ENCODE results near the gene DDN. TPM values are rescaled to one million over a fixed set of nuclear protein-coding genes. Genes with fewer than 3 reads are reported as not detected.

DDN gene
- total RNA-seq, 2 experiments from 2014 or later: 0.39 to 0.42 TPM

- POLR2A ChIA-PET: no interaction called here
- CTCF ChIA-PET: interaction anchor here (1.3 to 2.8 kb wide), 2 partner anchors 10 to 22 kb away, joined by 3 to 20 read pairs; no protein-coding TSS in a partner anchor
- Mint-ChIP-seq H3K4me3 (no peak overlapping the region), H3K27me3 (ENCODE audit: low read depth) (no peaks in the 10 kb centered on the region), H3K9me3 (ENCODE audit: insufficient read depth) (no peaks in the 10 kb centered on the region), H3K4me1 (ENCODE audit: low read depth) (no peaks in the 10 kb centered on the region), H3K36me3 (ENCODE audit: low read depth) (peaks cover 28% of the 10 kb centered on the region), H3K27ac (no peak overlapping the region)
- no peak for DNase-seq
- no peak for ATAC-seq
These were observed 11.0 kb upstream of the DDN start for GRCh38 chr12:49010092-49010668.

- ChIA-PET CTCF (interaction anchor here (1.8 to 2.8 kb wide), 2 partner anchors 12 to 21 kb away, joined by 6 to 20 read pairs; no protein-coding TSS in a partner anchor), POLR2A (no interaction called here)
- peaks cover 34% of the 10 kb centered on the region for H3K36me3 Mint-ChIP-seq (ENCODE audit: low read depth)
- no peaks in the 10 kb centered on the region for H3K27me3 Mint-ChIP-seq (ENCODE audit: low read depth)
- H3K9me3 Mint-ChIP-seq (ENCODE audit: insufficient read depth): no peaks in the 10 kb centered on the region
- H3K27ac Mint-ChIP-seq: no peak overlapping the region
- DNase-seq (no peak), ATAC-seq (no peak)
- no peaks in the 10 kb centered on the region for H3K4me1 Mint-ChIP-seq (ENCODE audit: low read depth)
- no peak overlapping the region for H3K4me3 Mint-ChIP-seq
These were observed 9.8 kb upstream of the DDN start for GRCh38 chr12:49008943-49009342.

- CTCF ChIA-PET: interaction anchor here (0.9 to 6.6 kb wide), 15 partner anchors 12 to 147 kb away, joined by 3 to 106 read pairs (median 7); partner anchors contain the start of genes ARF3, PRKAG1 and WNT1
- Mint-ChIP-seq H3K27ac (no peak overlapping the region), H3K27me3 (ENCODE audit: low read depth) (peaks cover 30% of the 10 kb centered on the region), H3K4me3 (no peak overlapping the region), H3K4me1 (ENCODE audit: low read depth) (peaks cover 35% of the 10 kb centered on the region), H3K36me3 (ENCODE audit: low read depth) (peaks cover 40% of the 10 kb centered on the region), H3K9me3 (ENCODE audit: insufficient read depth) (no peaks in the 10 kb centered on the region)
- ATAC-seq: no peak
- POLR2A ChIA-PET: interaction anchor here (0.8 to 2.1 kb wide), 4 partner anchors 18 to 75 kb away, joined by 3 to 6 read pairs (median 4); partner anchors contain the start of genes ARF3, FKBP11 and PRKAG1
- no peak for DNase-seq
These were observed 1.2 kb upstream of the DDN start for GRCh38 chr12:49000346-49000745.

- peaks cover 31% of the 10 kb centered on the region for H3K36me3 Mint-ChIP-seq (ENCODE audit: low read depth)
- peaks cover 39% of the 10 kb centered on the region for H3K4me1 Mint-ChIP-seq (ENCODE audit: low read depth)
- no peaks in the 10 kb centered on the region for H3K9me3 Mint-ChIP-seq (ENCODE audit: insufficient read depth)
- POLR2A ChIA-PET: interaction anchor here (0.6 to 1.4 kb wide), 3 partner anchors 42 to 133 kb away, joined by 3 to 4 read pairs (median 3); partner anchors contain the start of genes ARF3 and TUBA1B
- DNase-seq (no peak), ATAC-seq (peak; percentile 18)
- CTCF ChIA-PET: interaction anchor here (1.3 to 6.6 kb wide), 14 partner anchors 10 to 145 kb away, joined by 3 to 106 read pairs (median 10); partner anchors contain the start of genes ARF3, PRKAG1, WNT1 and WNT10B
- peak overlapping the region; percentile 59 for H3K4me3 Mint-ChIP-seq
- H3K27me3 Mint-ChIP-seq (ENCODE audit: low read depth): peaks cover 43% of the 10 kb centered on the region
- H3K27ac Mint-ChIP-seq: no peak overlapping the region
These were observed 450 bp downstream of the DDN start for GRCh38 chr12:48998497-48999353.

GRCh38 chr12:48997719-48998496 lies 1.3 kb downstream of the DDN start:
- Mint-ChIP-seq H3K9me3 (ENCODE audit: insufficient read depth) (no peaks in the 10 kb centered on the region), H3K36me3 (ENCODE audit: low read depth) (peaks cover 24% of the 10 kb centered on the region), H3K27ac (no peak overlapping the region), H3K27me3 (ENCODE audit: low read depth) (peaks cover 48% of the 10 kb centered on the region), H3K4me3 (peak overlapping the region; percentile 38), H3K4me1 (ENCODE audit: low read depth) (peaks cover 39% of the 10 kb centered on the region)
- DNase-seq: no peak
- ATAC-seq: peak; percentile 27
- POLR2A ChIA-PET: interaction anchor here (0.6 to 1.5 kb wide), 5 partner anchors 10 to 134 kb away, joined by 3 to 7 read pairs (median 4); partner anchors contain the start of gene TUBA1B
- CTCF ChIA-PET: interaction anchor here (1.0 to 6.6 kb wide), 24 partner anchors 9 to 148 kb away, joined by 3 to 106 read pairs (median 6); partner anchors contain the start of genes ARF3, FKBP11, PRKAG1 and WNT1

- CTCF ChIA-PET: interaction anchor here (0.6 to 6.6 kb wide), 46 partner anchors 8 to 182 kb away, joined by 3 to 106 read pairs (median 4); partner anchors contain the start of genes ARF3, FKBP11, PRKAG1 and RND1
- Mint-ChIP-seq H3K27me3 (ENCODE audit: low read depth) (peaks cover 53% of the 10 kb centered on the region), H3K4me3 (peak overlapping the region; percentile 38)
These were observed 2.1 kb downstream of the DDN start for GRCh38 chr12:48996794-48997718.

GRCh38 chr12:48995086-48995879 lies 3.9 kb downstream of the DDN start:
- Mint-ChIP-seq H3K36me3 (ENCODE audit: low read depth) (peaks cover 5% of the 10 kb centered on the region), H3K9me3 (ENCODE audit: insufficient read depth) (no peaks in the 10 kb centered on the region), H3K4me1 (ENCODE audit: low read depth) (peaks cover 37% of the 10 kb centered on the region), H3K4me3 (no peak overlapping the region), H3K27ac (no peak overlapping the region), H3K27me3 (ENCODE audit: low read depth) (peaks cover 58% of the 10 kb centered on the region)
- CTCF ChIA-PET: interaction anchor here (0.8 to 3.7 kb wide), 14 partner anchors 9 to 143 kb away, joined by 3 to 46 read pairs (median 4); partner anchors contain the start of genes DDX23, FKBP11, WNT1 and WNT10B
- POLR2A ChIA-PET: no interaction called here
- peak; percentile 43 for ATAC-seq
- DNase-seq: peak; percentile 64

More at GRCh38 chr12:48996794-48997718, 2.1 kb downstream of the DDN start:
- Mint-ChIP-seq H3K9me3 (ENCODE audit: insufficient read depth) (no peaks in the 10 kb centered on the region), H3K36me3 (ENCODE audit: low read depth) (peaks cover 16% of the 10 kb centered on the region), H3K27ac (no peak overlapping the region), H3K4me1 (ENCODE audit: low read depth) (peaks cover 39% of the 10 kb centered on the region)
- peak; percentile 74 for DNase-seq
- POLR2A ChIA-PET: interaction anchor here (0.9 to 1.5 kb wide), 4 partner anchors 9 to 19 kb away, joined by 3 to 7 read pairs (median 4); no protein-coding TSS in a partner anchor
- peak; percentile 53 for ATAC-seq

- Mint-ChIP-seq H3K36me3 (ENCODE audit: low read depth) (no peaks in the 10 kb centered on the region), H3K9me3 (ENCODE audit: insufficient read depth) (no peaks in the 10 kb centered on the region), H3K27ac (no peak overlapping the region), H3K27me3 (ENCODE audit: low read depth) (peaks cover 59% of the 10 kb centered on the region), H3K4me3 (no peak overlapping the region), H3K4me1 (ENCODE audit: low read depth) (peaks cover 28% of the 10 kb centered on the region)
- ATAC-seq (no peak), DNase-seq (no peak)
- POLR2A ChIA-PET: no interaction called here
- CTCF ChIA-PET: interaction anchor here (0.7 to 3.7 kb wide), 12 partner anchors 8 to 142 kb away, joined by 3 to 29 read pairs (median 4); partner anchors contain the start of genes DDX23, FKBP11, WNT1 and WNT10B
These were observed 4.7 kb downstream of the DDN start for GRCh38 chr12:48994224-48995085.

- ATAC-seq: no peak
- ChIA-PET POLR2A (no interaction called here), CTCF (interaction anchor here (1.1 to 3.4 kb wide), 9 partner anchors 8 to 141 kb away, joined by 3 to 13 read pairs (median 4); partner anchors contain the start of genes DDX23, FKBP11 and WNT10B)
- peaks cover 62% of the 10 kb centered on the region for H3K27me3 Mint-ChIP-seq (ENCODE audit: low read depth)
- H3K27ac Mint-ChIP-seq: no peak overlapping the region
- peaks cover 23% of the 10 kb centered on the region for H3K4me1 Mint-ChIP-seq (ENCODE audit: low read depth)
- H3K9me3 Mint-ChIP-seq (ENCODE audit: insufficient read depth): no peaks in the 10 kb centered on the region
- DNase-seq: no peak
- H3K4me3 Mint-ChIP-seq: no peak overlapping the region
- H3K36me3 Mint-ChIP-seq (ENCODE audit: low read depth): no peaks in the 10 kb centered on the region
These were observed 5.4 kb downstream of the DDN start for GRCh38 chr12:48993787-48994186.

Data from activated CD8-positive, alpha-beta T cell treated with anti-CD3 and anti-CD28 coated beads, Interleukin-2, amount 10 ng/mL, durations not matched to agents 7 days and 5 days (primary cell).